CD4-positive, alpha-beta T cell treated with Interleukin-21 for 1 hour (primary cell): Measurements from ENCODE around the gene LDLRAD3.
"Not testable (repeated sequence)": the region's sequence is repeated elsewhere in the genome, so short reads cannot be mapped to it uniquely, and the experiment has no call there.

ENCODE experiments used
- DNase-seq: peaks from one replicate; pipeline ENCODE4 v3.0.0-alpha.2; 2020

Gene LDLRAD3

GRCh38 chr11:35998634-35999033 lies 54.8 kb downstream of the LDLRAD3 start:
- no peak for DNase-seq

GRCh38 chr11:36000616-36001190 lies 56.8 kb downstream of the LDLRAD3 start:
- DNase-seq: no peak

DNA sequence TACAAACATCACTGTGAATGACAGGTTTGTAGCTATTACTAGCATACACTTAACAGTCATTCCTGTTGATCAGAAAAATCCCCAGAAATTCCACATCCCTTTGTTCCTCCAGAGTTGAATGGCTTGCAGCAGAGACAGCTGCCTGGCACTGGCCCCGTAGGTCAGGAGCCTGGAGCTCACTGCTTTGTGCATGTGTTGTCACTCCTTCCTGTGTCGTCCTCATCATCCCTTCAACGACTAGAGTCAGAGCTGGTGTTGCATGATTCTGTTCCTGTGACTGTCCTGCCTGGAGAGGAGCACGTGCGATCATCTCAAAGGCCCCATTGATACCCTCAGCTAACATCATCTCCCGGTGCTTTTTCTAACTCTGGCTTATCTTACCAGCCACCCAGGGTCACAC lies 58.3 kb downstream of the LDLRAD3 start:
- no peak for DNase-seq

DNA sequence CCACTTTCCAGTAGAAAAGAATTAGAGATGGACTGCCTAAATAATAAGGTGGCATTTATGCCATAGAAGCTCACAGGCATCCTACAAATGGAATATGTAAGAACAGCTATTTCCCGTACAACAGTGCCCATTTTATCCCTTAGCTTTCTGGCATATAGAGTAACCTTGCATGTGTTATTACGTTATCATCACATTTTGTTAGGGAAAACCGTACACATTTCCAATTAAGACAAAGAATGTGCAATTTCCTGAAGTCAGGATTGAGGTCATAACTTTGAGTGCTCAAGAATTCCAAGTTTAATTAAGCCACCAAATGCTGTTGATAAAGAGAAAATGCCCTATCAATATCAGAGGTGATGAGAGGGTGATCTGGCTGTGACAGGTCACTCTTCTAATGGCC lies 58.9 kb downstream of the LDLRAD3 start:
- no peak for DNase-seq

- DNase-seq: no peak
Measured at GRCh38 chr11:36006556-36006955, 62.7 kb downstream of the LDLRAD3 start.

DNA sequence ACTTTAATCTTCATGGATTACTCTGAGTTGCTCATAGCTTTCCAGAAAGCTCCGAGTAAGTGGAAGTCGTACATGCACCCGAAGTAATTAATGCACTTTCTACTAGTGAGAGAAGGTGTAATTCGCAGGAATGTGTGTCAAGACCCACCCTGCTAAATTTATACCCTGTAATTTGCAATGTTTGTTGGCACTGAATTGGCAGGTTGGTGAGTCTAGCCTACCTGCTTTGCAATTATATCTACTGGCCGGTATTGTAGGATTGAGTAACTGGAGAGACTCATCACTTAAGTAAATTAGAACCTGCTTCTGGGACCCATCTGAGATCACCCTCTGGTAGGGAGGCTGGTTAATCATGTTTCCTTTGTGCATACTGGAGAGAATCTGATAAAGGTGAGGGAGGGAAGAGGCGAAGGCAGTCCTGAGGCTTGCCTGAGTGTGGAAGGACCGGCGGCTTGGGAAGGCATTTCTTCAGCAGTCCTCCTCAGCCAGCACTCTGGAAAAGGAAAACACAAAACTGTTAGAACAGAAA lies 63.3 kb downstream of the LDLRAD3 start:
- no peak for DNase-seq

DNA sequence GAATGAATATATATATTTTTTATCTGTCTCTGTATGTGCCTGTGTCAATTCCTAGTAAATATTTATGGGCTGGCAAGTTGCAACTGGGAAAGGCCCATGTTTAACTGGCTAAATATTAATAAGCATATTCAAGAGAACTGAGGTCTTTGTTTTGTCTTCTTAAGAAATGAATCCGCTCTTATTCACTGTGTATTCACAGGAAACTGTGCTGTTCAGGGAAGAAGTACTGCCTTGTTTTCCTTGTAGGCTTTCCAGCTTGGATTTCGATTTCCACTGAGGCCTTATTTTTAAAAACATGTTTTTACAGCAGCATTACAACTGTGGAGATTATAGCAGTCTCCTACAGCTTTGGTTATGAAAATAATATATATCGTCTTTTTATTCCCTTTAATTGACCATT lies 64.7 kb downstream of the LDLRAD3 start:
- DNase-seq: no peak

DNA sequence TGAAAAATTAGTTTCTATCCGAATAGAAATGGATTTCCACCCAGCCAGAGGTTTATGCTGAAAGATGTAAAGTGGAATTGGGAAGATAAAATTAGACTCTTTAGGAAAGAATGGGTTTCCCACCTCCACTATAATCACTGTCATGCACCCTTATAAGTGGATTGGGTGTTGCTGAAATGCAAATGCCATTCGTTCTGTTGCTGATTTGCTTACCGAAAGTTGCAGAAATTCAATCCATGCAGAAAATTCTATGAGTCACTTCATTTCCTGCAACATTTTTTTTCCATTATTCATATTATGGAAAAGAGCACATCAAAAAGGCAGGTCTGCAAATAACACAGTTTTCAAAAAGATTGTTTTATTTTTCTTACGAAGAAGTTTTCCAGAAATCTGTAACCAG lies 65.6 kb downstream of the LDLRAD3 start:
- DNase-seq: no peak

- no peak for DNase-seq
Measured at GRCh38 chr11:36010010-36010740, 66.3 kb downstream of the LDLRAD3 start.

DNA sequence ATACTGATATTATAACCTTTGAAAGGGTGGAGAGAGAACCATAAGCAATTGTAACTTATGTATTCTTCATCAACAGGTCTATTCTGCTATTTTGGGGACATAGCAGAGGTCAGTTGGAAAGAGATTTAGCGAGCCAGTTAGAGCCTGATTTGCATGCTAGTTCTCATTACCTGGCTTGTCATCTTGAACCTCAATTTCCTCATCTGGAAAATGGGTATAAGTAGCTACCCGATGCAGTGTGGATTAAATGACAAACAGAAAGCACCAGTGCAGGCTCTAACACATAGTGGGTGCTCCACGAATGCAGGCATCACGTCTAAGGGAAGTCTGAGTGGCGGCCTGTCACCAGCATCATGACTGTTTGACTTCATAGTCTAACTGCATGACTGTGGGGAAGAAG lies 67.7 kb downstream of the LDLRAD3 start:
- DNase-seq: no peak

GRCh38 chr11:36012455-36012854 lies 68.6 kb downstream of the LDLRAD3 start:
- no peak for DNase-seq

DNA sequence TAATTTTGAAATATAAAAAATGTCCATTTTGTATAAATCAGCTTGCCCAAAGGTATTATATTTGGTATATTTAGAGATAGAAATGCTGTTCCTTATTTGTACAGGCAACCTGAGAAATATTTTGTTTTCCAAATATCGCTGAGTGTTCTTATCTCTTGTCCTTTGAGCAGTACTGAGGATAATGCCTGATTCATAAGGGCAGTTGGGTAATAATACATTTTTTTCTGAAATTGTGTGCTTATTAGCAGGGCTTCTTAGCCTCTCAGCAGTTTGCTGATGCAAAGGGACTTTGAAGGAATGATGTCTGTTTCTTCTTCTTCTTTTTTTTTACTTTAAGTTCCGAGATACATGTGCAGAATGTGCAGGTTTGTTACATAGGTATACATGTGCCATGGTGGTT lies 69.1 kb downstream of the LDLRAD3 start:
- no peak for DNase-seq

GRCh38 chr11:36013446-36013845 lies 69.6 kb downstream of the LDLRAD3 start:
- DNase-seq: not testable (repeated sequence)

- no peak for DNase-seq
Measured at GRCh38 chr11:36013950-36014897, 70.4 kb downstream of the LDLRAD3 start.

DNA sequence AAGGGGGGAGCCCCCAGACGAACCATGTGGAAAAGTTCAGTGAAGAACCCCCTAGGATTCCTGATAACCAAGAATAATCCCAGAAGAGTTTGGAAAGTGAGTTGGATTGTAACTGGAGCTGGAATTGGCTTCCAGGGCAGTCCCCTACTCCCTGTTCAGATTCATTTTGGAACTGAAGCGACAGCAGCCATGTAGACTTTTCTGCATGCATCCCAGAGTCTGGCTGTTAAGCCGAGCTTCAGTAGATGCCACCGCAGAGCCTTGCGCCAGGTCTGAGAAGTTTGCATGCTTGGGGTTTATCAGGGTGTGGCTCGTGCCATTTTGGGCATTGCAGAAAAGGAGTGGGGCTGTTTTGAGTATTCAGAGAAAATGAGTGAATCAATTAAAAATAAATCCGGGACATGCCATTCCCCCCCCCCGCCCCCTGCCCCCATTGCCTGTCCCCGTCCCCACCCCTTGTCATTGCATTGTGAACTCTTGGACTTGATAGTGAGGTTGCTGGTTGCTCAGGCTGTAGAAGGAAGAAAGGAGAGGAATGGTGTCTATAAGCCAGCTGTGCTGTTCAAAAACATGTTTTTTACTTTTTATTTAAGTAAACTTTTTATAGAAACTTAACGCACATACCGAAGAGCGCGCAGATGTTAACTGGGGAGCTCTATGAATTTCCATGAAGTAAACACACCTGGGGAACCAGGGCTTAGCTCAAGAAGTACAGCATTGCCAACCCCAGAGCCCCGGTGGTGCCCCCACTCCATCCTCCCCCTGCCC lies 71.2 kb downstream of the LDLRAD3 start:
- DNase-seq: no peak

DNA sequence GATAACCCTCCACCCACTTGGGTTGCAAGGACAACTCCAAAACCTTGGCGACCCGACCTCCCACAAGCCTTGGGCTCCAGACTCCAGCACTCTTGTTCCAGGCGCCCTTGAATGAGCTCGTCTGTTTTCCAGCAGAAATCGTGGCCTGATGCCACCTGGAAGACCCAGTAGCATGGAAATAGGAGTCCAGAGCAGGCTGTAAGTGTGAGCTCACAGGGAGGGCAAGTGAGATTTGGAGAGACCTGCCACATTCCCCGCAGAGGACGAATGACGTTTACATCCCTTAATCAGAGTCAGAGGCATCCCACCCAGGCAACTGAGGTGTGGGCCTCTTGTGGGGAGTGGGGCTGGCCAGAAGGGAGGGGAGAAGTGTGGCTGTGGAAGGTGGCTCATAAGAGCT lies 71.9 kb downstream of the LDLRAD3 start:
- DNase-seq: no peak

GRCh38 chr11:36016263-36016662 lies 72.4 kb downstream of the LDLRAD3 start:
- no peak for DNase-seq

DNA sequence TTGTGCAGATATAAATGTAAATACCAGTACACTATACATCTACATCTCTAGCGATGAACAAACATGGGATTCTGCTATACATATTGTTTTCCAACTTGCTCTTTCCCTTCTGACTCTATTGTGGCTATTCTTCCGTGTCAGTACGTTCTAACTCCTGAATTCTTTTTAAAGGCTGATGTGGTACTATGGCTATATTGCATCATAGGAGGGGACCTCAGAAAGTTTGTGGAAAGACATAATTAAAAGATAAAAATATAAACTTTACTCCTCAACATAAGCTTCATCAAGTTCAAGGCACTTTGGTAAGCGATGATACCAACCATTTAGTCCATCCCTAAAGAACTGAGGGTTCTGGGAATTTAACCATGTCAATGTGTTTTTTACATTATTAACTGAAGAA lies 72.8 kb downstream of the LDLRAD3 start:
- no peak for DNase-seq

DNA sequence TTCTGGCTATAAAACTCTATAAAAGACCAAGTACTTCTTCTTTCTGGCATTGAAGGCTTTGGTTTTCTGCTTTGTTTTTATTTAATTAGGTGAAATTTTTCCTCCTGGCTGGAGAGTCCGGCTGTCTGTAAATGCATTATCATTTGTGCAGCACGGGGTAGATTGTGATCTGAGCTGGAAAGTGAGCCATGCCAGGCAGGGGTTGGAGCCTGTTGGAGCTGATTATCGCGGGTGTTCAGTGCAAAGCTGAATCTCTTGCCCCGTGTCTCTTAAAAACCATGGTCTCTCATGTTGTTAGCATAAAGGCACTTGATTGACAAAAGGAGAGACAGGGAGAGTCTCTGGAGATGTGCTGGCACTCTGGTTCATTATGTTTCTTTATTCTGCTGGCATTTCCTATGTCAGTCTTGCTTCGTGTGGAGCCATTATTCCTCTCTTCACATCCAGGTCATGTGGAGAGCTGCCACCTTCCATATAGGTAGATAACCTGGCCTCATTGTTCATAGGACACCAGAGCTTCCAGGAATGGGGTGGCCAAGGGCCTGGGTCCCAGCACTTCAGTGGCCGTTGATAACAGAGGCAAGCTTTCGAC lies 75.2 kb downstream of the LDLRAD3 start:
- no peak for DNase-seq

GRCh38 chr11:36019722-36020121 lies 75.9 kb downstream of the LDLRAD3 start:
- no peak for DNase-seq

GRCh38 chr11:36022882-36023281 lies 79.0 kb downstream of the LDLRAD3 start:
- no peak for DNase-seq

- no peak for DNase-seq
Measured at GRCh38 chr11:36023922-36024321, 80.1 kb downstream of the LDLRAD3 start.
